Vagina (tissue), 2 donors: Measurements from ENCODE around the gene ERVK3-1. TPM values are rescaled to one million over a fixed set of nuclear protein-coding genes. Genes with fewer than 3 reads are reported as not detected.
A peak's percentile ranks its signal among the peaks of the same experiment; 100 is the strongest.

Source experiments
- DNase-seq, 2 donors: peaks; one replicate each; pipeline ENCODE4 v3.0.0-alpha.2; 2017; ENCODE audit errors: extremely low spot score in 2 of 2
- H3K27ac ChIP-seq: fragments of 200-600 bp; sonication (generic); one replicate; pipeline ENCODE4 v1.5.1; 2019
- H3K27me3 ChIP-seq: fragments of 200-600 bp; sonication (generic); one replicate; pipeline ENCODE4 v1.5.1; 2019
- H3K36me3 ChIP-seq, 2 donors: fragments of 200-600 bp; sonication (generic); one replicate each; pipeline ENCODE4 v1.5.1; 2017 to 2019
- H3K4me1 ChIP-seq: fragments of 200-600 bp; sonication (generic); one replicate; pipeline ENCODE4 v1.5.1; 2019
- H3K4me3 ChIP-seq, 2 donors: fragments of 200-600 bp; sonication (generic); 1 replicate in 1 of 2; 2 replicates in 1 of 2; pipeline ENCODE4 v1.5.1; 2016 to 2019
- H3K9me3 ChIP-seq: fragments of 200-600 bp; sonication (generic); one replicate; pipeline ENCODE4 v1.5.1; 2019
- CTCF ChIP-seq, 3 experiments: fragments of 450-650 bp in 2 of 3; fragments of 200-600 bp in 1 of 3; sonication (generic) in 1 of 3; IDR thresholded peaks; one replicate each; pipeline ENCODE4 v1.5.1; 2017 to 2019; ENCODE audit warnings: antibody characterized with exemption in 3 of 3, mild to moderate bottlenecking in 2 of 3, moderate library complexity in 2 of 3
- POLR2A ChIP-seq, 2 donors: fragments of 450-650 bp; IDR thresholded peaks; one replicate each; pipeline ENCODE4 v1.6.1; 2017; ENCODE audit warnings: antibody characterized with exemption in 2 of 2, mild to moderate bottlenecking in 2 of 2, moderate library complexity in 2 of 2
- POLR2AphosphoS5 ChIP-seq, 2 donors: sonication (generic); formaldehyde crosslinking; IDR thresholded peaks; one replicate each; pipeline ENCODE4 v1.9.0; 2017; ENCODE audit warnings: antibody characterized with exemption in 2 of 2, mild to moderate bottlenecking in 2 of 2, low read depth in 1 of 2; ENCODE audit not compliant: insufficient read depth in 1 of 2
- intact Hi-C: fragments of 100-400 bp; cut with DNase I; formaldehyde crosslinking; loops from one replicate; pipeline ENCODE4 v1.15.1; 2023
- total RNA-seq: library from RNA; depleted of rRNA; stranded (reverse); fragments of >200 nt; gene quantifications from one replicate; pipeline ENCODE4 v1.2.3, GENCODE V29; 2016

ERVK3-1 gene
- total RNA-seq, 1 donor from 2014 or later, result 45.9 TPM

GRCh38 chr19:58325311-58326022, 20.3 kb downstream of the ERVK3-1 start:
- H3K27me3 ChIP-seq, result no peaks in the 10 kb centered on the region
- TF ChIP-seq CTCF (IDR thresholded peaks at IDR 0.05), result no peak
- TF ChIP-seq POLR2A (IDR thresholded peaks at IDR 0.05), result no peak
- TF ChIP-seq POLR2AphosphoS5 (IDR thresholded peaks at IDR 0.05; ENCODE audit: insufficient read depth in 1 of 2, low read depth in 1 of 2), result no peak
- no peaks in the 10 kb centered on the region for H3K9me3 ChIP-seq
- H3K4me1 ChIP-seq, result peaks cover 30% of the 10 kb centered on the region
- intact Hi-C loops, result no loop called here
- no peaks in the 10 kb centered on the region for H3K36me3 ChIP-seq
- peak overlapping the region; percentile 58 to 72 for H3K4me3 ChIP-seq
- no peak for DNase-seq
- H3K27ac ChIP-seq, result no peak overlapping the region

DNA sequence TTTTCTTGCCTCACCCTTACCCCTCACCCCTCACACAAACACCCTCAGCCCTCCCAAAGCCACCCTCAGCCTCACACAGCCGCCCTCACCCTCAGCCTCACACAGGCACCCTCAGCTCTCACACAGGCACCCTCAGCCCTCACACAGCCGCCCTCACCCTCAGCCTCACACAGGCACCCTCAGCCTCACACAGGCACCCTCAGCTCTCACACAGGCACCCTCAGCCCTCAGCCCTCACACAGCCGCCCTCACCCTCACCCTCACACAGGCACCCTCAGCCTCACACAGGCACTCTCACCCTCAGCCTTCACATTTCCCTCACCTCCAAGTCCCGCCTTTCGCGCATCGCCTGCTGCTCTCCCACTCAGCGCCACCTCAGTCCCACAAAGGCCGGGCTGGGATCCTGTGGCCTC, 21.3 kb downstream of the ERVK3-1 start:
- no peak for TF ChIP-seq POLR2A (IDR thresholded peaks at IDR 0.05)
- no peak for TF ChIP-seq CTCF (IDR thresholded peaks at IDR 0.05)
- no peak for TF ChIP-seq POLR2AphosphoS5 (IDR thresholded peaks at IDR 0.05; ENCODE audit: insufficient read depth in 1 of 2, low read depth in 1 of 2)
- no peaks in the 10 kb centered on the region for H3K36me3 ChIP-seq
- DNase-seq, result no peak
- peak overlapping the region; percentile 88 for H3K27ac ChIP-seq
- peak overlapping the region; percentile 58 to 72 for H3K4me3 ChIP-seq
- H3K9me3 ChIP-seq, result no peaks in the 10 kb centered on the region
- H3K4me1 ChIP-seq, result peaks cover 30% of the 10 kb centered on the region
- intact Hi-C loops, result no loop called here
- no peaks in the 10 kb centered on the region for H3K27me3 ChIP-seq

GRCh38 chr19:58326914-58327726, 21.9 kb downstream of the ERVK3-1 start, which contains the start of gene ZSCAN22:
TSS of gene ZSCAN22 (plus strand) at chr19:58326994. CDS start at chr19:58334803, 7,809 bp downstream.
- TF ChIP-seq CTCF (IDR thresholded peaks at IDR 0.05), result no peak
- TF ChIP-seq POLR2AphosphoS5 (IDR thresholded peaks at IDR 0.05; ENCODE audit: insufficient read depth in 1 of 2, low read depth in 1 of 2), result peak; percentile 94 to 95
- TF ChIP-seq POLR2A (IDR thresholded peaks at IDR 0.05), result peak in 1 of 2 donors; percentile 39
- H3K4me3 ChIP-seq, result peak within 1 kb of the TSS; percentile 58 to 72
- peaks cover 30% of the 10 kb centered on the region for H3K4me1 ChIP-seq
- H3K9me3 ChIP-seq, result no peaks in the 10 kb centered on the region
- no peaks in the 10 kb centered on the region for H3K36me3 ChIP-seq
- no peaks in the 10 kb centered on the region for H3K27me3 ChIP-seq
- intact Hi-C loops, result no loop called here
- peak in 1 of 2 donors; percentile 94 for DNase-seq
- peak within 1 kb of the TSS; percentile 88 for H3K27ac ChIP-seq

- TF ChIP-seq POLR2A (IDR thresholded peaks at IDR 0.05), result no peak
- no peak for TF ChIP-seq CTCF (IDR thresholded peaks at IDR 0.05)
- TF ChIP-seq POLR2AphosphoS5 (IDR thresholded peaks at IDR 0.05; ENCODE audit: insufficient read depth in 1 of 2, low read depth in 1 of 2), result no peak
- Histone ChIP-seq H3K4me3 (no peak overlapping the region), H3K4me1 (peaks cover 30% of the 10 kb centered on the region), H3K27me3 (no peaks in the 10 kb centered on the region), H3K9me3 (no peaks in the 10 kb centered on the region), H3K36me3 (no peaks in the 10 kb centered on the region), H3K27ac (no peak overlapping the region)
- DNase-seq, result no peak
- intact Hi-C loops, result no loop called here
Observed at GRCh38 chr19:58328999-58329398, 23.8 kb downstream of the ERVK3-1 start.
